HG03342 (cell line): ENCODE measurements around the gene CLASP1.
"Not testable (repeated sequence)": the region's sequence is repeated elsewhere in the genome, so short reads cannot be mapped to it uniquely, and the experiment has no call there.

Experiments used
- ATAC-seq: cut with Tn5 transposase; IDR thresholded peaks from one replicate; pipeline ENCODE4 v1.9.1; 2021; ENCODE audit warnings: mild to moderate bottlenecking, moderate library complexity; ENCODE audit not compliant: unreplicated experiment

The CLASP1 gene

DNA sequence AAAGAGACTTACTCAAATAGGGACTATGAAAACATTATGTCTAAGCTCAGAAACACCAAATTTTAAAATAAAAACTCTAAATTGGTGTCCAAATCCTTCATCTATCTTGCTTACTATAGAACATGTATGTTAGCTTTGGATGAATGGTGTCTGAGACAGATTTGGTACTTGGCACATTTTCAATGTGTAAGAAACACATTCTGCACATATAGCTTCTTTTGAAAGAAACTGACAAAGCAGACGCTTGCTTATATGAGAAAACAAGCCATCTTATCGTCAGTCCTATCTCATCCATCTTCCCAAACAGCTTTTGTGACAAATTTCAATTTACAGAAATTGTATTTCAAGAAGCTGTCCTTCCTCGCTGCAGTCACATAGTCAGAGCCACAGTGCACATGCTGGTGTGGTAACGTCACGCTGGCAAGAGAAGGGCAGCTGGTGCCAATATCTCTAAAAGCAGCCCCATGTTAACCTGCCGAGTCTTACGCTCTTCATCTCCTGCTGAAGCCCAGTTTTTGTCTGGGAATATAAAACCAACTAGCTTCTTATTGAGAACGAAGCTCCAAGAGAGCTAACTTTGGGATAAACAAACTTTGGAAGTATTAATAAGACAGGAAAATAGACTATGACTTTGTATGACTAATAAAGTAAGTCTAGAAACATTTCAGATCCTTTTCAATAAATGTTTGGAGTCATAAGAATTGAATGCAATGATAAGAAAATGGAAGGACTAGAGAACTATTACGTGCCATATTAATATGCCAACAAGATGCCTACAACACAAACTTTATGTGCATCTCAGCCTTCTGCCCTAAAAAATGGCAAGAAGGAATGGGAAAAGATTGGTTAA lies 289.3 kb downstream of the CLASP1 start:
- no peak for ATAC-seq

DNA sequence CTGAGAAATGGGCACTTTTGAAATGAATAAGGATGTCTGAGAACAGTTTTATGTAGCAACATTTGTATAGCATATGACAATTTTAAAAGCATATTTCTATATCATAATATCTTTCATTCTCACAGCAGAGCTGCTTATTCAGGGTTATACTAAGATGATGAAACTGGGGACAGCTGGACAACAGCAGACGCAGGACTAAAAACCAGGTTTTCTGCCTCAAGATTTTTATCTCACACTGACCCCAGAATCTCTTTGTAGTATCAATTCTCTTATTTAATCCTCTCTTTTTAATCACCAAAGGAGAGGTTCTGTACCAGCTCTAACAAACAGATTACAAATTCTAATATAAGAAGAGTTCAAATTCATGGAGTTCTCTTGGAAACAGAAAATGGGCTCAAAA lies 290.1 kb downstream of the CLASP1 start:
- ATAC-seq, result no peak

DNA sequence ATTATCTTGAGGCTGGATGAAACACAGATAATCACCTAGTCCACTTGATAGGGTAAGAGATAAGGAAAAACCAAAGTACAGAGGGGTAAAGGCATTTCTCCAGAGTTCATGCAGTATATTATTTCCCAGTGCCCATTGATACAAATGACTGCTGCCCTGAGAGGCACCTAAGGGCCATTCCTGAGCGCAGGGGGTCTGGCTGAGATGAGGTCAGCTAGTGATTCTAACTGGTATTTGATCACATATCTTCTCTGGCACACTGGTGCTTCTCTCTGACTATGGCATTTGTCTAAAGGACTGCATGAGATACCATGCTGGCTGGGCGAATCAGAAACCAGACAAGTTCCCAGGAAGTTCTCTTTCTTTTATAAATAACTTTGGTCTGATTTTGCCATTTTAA lies 291.0 kb downstream of the CLASP1 start:
- ATAC-seq, result no peak

DNA sequence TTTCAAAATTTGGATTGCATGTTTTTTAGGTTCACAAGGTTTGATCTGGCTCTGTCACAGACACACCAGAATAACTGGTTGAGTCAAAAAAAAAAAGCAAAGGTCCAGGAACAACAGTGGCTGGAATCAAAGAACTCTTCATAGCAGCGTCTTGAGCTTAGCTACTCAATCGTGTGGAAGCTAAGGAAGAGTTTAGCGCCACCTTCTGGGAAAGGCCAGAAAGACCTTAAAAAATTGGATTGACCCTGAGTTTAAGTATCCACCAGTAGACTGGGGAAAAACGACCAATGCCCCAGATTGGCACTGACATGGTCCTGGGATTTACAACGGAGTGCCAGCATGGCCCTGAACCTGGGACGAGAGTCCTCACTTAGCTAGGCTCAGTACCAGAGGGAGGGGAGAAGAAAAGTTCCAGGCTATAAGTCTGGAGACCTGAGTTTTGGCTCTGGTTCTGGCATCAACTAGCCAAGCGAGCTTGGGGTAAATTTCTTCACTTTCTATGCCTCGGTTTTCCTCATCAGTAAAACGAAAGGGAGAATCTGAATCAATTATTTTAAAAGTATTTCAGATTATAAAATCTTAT lies 293.1 kb downstream of the CLASP1 start:
- peak; percentile 68 for ATAC-seq

DNA sequence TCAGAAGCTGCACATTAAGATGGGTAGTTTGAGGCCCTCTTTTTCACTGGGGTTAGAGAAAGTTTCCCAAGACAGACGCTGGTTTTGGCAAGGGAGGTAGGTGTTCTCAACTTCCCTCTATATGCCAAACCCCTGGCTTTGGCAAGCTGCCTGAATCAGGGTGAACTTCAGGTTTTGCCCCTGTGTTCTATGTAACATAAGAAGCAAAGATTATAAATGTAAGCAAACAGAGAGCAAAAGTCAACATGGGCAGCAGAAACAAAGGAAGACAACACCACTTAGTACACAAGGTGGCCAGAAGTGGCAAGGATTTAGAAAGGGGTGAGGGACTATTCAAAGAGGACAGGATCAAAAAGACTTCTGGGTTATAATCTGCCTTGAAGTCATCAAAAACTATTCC lies 293.8 kb downstream of the CLASP1 start:
- ATAC-seq, result no peak

DNA sequence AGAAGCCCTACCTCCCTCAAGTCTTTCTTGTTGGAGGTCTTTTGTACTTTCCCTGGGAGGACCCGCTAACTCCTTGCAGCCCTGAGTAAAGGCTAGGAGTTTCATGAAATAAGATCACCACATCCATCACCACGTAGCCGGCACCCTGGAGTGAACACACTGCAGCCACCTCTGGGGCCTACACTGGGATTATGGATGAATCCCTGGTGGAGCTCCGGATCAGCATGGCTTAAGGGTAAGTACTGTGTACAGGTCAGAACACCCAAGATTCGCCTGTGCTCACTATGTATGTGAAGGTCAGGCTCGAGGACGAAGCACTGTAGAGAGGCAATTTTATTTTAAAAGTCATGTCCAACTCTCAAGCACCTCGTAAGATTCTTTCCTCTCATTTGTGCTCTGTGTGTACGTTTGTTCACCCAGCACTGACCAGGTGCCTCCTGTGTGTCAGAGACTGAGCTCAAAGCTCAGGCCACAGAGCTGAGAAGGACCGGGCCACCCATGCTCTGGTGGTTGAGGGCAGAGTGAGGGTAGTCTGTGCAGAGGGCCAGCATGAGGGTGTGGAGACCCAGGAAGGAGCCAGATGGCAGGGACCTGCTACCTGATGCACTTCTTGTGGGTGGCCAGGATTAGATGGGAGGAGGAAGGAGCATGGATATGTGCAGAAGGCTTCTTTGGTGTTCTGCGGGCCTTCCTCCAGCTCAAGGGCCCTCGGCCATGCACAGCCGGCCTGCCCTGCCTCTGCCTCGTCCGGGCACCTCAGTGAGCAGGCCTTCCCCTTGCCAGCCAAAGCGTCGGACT lies 297.5 kb downstream of the CLASP1 start:
- no peak for ATAC-seq

DNA sequence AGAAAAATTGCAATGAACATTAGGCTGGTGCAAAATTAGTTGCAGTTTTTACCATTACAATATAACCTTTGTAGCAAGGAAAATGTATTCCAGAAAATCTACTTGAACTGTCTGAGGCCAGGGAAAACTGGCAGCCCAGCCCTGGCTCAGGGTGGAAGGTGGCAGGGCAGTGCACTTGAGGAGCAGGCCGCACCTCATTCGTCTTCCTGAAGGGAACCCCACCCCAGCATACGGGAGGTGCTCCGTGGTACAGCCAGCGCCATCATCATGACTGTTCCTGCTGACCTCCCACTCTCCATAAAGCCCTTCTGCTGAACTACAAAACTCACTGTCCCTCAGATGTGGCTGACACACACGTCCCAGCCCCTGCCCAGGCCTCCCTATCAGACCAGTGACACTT lies 298.4 kb downstream of the CLASP1 start:
- no peak for ATAC-seq

DNA sequence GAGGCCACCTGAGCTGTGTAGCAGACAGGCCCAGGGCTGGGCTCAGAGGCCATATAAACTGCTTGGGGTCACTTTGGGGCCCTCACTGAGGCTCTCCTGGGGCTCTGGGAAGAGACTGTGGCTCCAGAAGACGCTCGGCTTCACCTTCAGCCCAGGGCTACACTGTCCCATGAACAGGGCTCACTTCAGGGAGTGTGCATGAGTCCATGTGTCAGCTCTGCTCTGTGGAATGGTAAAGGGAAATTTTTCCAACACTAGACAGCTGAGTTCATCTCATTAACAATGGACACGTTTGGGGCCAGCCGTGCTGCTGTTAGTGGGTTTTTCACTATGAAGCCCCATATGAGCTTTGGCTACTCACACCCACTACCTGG lies 298.9 kb downstream of the CLASP1 start:
- no peak for ATAC-seq

DNA sequence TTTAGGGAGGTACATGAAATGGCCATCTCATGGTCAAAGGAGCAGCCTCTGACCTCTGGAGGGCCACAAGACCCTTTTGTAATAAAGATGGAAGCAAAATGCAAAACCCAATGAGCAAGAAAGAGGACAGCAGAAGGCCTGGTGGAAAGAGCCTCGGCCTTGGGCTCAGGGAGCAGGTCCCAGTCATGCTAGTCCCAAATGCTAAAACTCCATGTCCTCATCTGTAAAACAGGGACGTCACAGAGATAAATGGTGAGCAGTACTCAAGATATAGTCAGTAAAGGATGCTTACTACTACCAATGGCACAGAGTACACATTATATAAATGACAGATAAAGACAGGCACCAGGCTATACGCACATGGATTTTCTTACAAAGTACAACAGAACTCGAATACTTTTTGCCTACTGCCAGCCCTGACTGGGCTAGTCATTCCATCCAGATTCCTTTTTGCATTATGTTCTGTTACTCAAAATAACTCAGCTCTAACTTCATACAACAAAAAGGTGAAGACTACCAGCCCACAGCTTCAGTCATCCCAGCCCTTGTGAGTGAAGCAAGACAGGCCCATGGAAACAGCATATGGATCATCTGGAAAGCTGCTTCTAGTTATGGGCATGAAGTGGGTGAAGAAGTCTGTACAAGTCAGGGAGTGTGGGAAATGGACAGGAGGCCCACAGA lies 299.4 kb downstream of the CLASP1 start:
- no peak for ATAC-seq

DNA sequence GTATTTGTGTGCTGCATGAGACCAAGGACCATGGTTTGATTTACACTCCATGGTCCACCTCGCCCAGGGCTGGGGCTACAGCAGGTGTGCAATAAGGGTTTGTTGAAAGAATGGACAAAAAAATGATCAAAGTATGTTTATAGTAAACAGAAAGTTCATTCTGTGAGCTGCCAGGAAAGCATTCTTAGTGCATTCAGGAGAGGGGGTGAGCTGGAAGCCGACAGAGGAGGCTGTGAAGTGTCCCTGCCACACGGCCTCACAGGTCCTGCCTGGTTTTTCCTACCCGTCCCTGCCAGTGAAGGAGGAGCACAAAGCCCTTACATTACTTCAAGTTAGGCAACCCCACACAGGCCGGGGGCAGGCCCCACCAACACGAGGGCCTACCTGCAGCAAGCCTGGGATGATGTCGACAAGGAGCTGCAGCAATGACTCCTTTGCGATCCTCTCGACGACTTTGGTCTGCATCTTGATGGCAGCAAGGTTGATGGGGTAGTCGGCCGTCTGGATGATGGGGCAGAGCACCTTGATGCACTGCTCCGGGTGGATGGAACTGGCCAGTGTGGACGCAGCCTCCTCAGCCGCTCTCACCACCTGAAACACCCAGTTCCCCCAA lies 301.0 kb downstream of the CLASP1 start:
- ATAC-seq, result no peak

DNA sequence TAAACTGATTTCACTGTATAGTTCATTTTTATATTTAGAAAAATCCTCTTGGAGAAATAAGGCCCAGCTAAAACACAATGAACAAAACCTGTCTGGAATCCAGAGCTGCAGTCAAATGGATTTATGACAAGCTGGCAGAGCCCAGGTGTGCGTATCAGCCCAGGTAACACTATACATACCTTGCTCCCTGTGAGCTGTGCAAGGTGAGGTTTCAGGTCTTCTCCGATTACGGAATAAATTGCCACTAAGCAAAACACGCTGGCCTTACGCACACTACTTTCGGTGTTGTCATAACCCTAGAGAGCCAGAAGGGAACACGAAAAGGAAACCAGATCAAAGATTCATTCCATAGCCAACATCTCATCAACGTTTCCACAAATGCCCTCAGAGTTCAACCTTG lies 302.4 kb downstream of the CLASP1 start:
- no peak for ATAC-seq

DNA sequence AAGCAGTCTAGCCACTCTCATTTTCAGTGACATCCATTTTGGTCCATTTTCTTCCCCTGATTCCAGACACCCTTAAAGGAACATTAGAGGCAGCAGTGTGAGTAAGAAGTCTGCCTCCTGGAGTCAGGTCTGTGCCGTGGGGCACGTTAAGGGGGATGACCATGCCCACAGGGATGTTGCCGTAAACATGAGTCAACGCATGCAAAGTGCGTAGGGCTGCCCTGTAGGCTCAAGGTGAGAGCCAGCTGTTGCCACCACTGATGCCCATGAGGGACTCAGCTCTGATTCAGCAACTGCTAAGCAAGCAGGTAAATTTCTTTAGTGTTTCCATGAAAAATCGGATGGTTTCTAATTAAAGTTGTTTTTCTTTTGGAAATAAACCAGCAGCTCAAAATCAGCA lies 302.9 kb downstream of the CLASP1 start:
- no peak for ATAC-seq

DNA sequence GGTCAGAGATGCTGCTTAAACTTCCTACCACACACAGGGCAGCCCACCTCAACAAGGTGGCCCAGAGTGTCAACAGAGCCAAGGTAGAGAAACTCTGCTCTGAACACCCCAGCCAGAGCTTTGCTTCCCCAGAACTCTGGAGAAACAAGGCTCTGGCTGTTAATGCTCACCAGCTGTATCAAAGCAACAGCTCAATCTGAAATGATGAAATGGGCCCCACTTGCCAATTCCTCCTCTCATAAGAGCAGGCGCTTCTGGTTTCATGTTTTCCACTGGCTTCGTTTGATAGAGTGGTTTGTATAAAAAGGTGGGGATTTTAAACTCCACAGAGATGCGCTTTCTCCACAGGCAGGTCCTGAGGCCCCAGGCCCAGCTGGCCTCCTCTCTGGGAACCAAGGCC lies 303.4 kb downstream of the CLASP1 start:
- ATAC-seq, result no peak

DNA sequence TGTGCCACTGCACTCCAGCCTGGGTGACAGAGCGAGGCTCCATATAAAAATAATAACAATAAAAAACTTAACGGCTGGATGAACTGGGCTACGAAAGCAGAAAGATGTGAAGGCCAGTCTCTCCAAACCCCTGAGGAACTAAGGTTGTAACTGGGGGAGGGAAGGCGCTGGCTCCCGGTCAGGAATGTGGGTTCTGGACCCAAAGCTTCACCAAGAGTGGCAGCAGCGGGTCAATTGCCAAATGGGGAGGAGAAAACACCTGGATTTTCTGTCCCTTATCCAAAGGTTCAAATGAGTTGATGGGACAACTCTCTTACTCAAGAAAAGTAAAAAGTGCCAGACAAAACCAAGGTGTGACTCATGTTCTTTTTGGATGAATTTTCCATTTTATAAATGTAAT lies 304.2 kb downstream of the CLASP1 start:
- ATAC-seq, result no peak

DNA sequence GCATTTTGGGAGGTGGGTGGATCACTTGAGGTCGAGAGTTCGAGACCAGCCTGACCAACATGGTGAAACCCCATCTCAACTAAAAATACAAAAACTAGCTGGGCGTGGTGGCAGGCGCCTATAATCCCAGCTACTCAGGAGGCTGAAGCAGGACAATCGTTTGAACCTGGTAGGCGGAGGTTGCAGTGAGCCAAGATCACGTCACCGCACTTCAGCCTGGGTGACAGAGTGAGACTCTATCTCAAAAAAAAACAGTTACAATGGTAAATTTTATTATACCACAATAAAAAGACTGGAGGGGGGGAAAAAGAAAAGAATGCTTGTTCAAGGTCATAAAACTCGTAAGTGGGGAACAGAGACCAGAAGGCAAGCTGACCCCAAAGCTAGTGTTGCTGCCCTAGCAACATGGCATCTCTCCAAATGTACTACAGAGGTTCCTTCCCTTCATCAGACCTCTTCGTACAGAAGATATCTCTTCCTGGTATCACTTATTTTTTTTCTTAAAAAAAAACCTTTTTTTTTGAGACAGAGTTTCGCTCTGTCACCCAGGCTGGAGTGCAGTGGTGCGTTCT lies 305.3 kb downstream of the CLASP1 start:
- ATAC-seq, result not testable (repeated sequence)

DNA sequence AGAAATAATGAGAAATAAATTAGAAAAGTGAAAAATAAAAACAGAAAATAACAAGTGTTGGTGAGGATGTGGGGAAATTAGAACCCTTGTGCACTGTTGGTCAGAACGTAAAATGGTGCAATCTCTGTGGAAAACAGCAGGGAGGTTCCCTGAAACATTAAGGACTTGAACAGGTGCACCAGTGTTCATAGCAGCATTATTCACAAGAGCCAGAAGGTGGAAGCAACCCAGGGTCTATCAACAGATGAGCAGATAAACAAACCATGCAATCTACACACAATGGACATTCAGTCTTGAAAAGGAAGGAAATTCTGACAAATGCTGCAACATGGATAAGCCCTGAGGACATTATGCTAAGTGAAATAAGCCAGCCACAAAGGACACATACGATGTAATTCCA lies 306.1 kb downstream of the CLASP1 start:
- no peak for ATAC-seq

DNA sequence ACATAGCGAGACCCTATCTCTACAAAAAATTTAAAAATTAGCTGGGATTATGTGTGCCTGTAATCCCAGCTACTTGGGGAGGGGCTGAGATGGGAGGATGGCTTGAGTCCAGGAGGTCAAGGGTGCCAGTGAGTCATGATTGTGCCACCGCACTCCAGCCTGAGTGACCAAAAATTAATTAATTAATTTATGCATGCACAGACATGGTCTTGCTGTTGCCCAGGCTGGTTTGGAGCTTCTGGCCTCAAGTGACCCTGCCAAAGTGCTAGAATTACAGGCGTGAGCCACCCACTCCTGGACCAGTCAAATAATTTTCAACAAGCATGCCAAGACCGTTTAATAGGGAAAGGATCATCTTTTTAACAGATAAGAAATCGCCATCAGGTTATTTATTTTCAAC lies 306.5 kb downstream of the CLASP1 start:
- ATAC-seq, result no peak

DNA sequence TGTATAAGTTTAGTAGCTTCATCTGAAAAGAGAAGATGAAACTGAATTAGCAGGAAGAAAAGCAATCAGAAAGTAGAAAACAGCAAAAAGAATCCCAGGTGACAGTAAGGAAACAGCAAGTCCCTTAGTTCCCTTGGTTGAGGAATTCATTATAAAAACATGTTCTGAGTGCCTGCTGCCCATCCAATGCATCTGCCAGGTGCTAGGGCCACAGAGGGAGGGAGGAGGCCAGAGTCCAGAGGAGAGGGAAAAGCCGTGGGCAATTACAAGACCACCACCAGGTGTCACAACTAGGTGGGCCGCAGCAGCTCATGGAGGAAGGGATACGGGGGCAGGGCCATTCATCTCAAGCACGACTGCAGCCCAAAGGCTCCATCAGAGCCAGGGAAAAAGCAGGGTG lies 308.3 kb downstream of the CLASP1 start:
- ATAC-seq, result no peak

DNA sequence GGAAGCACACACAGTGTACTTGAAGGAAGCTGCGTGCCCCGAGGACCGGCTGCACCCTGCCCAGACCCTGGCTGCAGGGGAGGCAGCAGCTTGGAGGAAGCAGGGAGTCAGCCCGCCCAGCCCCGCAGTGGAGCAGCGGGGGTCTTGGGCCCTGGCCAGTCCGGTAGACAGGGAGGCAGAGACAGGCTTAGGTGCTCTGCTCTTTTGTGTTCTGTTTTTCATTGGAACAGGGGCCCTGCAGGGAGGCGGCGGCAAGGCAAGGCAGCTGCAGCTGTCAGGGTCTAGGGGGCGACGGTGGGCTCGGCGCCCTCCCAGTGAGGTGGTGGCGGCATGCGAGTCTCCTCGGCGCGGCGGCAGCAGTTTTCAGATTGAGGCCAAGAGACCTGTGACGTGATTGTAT lies 311.0 kb downstream of the CLASP1 start:
- no peak for ATAC-seq

DNA sequence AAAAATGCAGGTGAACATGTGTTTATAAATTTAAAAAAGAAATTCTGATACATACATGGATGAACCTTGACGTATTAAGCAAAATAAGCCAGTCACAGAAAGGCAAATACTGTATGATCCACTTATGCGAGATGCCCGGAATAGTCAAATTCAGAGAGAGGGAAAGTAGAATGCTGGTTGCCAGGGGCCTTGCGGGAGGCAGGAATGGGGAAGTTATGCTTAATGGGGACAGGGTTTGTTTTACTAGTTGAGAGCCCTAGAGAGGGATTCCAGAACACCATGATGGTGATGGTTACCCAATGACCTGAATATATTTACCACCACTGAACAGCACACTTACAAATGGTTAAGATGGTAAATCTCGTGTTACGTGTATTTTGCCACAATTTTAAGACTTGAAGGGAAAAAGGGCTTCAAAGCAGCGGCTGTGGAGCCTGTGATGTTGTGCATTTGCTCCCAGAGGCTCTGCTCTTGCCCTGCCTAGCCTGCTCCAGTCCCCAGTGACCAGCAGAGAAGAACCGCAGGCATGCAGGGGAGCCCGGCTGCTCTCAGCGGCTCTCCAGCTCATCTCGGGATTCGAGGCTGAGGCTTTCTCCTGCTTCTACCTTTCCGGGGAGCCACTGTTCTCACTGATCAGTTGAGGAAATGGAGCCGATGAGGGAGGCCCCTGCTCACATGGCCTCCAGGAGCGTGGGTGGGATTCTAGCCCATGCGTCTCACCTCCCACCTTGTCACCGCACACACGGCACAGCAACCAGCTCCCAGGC lies 312.6 kb downstream of the CLASP1 start:
- no peak for ATAC-seq
